HPDE6-E6E7 (cell line): Measurements from ENCODE around the gene KRTAP10-4.
"Not testable (repeated sequence)": the region's sequence is repeated elsewhere in the genome, so short reads cannot be mapped to it uniquely, and the experiment has no call there.

Experiments
- DNase-seq: peaks from one replicate; pipeline ENCODE4 v3.0.0; 2011; ENCODE audit warnings: missing footprints; ENCODE audit errors: extremely low spot score

KRTAP10-4 gene, protein sequence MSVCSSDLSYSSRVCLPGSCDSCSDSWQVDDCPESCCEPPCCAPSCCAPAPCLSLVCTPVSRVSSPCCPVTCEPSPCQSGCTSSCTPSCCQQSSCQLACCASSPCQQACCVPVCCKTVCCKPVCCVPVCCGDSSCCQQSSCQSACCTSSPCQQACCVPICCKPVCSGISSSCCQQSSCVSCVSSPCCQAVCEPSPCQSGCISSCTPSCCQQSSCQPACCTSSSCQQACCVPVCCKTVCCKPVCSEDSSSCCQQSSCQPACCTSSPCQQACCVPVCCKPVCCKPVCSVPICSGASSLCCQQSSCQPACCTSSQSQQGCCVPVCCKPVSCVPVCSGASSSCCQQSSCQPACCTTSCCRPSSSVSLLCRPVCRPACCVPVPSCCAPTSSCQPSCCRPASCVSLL

DNA sequence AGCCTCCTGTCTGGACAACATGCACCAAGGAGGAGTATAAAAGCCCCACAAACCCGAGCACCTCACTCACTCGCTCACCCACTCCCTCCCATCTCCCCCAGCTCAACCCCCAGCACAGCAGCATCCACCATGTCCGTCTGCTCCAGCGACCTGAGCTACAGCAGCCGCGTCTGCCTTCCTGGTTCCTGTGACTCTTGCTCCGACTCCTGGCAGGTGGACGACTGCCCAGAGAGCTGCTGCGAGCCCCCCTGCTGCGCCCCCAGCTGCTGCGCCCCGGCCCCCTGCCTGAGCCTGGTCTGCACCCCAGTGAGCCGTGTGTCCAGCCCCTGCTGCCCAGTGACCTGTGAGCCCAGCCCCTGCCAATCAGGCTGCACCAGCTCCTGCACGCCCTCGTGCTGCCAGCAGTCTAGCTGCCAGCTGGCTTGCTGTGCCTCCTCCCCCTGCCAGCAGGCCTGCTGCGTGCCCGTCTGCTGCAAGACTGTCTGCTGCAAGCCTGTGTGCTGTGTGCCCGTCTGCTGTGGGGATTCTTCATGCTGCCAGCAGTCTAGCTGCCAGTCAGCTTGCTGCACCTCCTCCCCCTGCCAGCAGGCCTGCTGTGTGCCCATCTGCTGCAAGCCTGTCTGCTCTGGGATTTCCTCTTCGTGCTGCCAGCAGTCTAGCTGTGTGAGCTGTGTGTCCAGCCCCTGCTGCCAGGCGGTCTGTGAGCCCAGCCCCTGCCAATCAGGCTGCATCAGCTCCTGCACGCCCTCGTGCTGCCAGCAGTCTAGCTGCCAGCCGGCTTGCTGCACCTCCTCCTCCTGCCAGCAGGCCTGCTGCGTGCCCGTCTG lies at the start of gene KRTAP10-4:
Gene KRTAP10-4 (plus strand): TSS at position 100 of the 827 bp plus-strand sequence. CDS start 30 bp downstream, at position 130.
- not testable (repeated sequence) for DNase-seq

DNA sequence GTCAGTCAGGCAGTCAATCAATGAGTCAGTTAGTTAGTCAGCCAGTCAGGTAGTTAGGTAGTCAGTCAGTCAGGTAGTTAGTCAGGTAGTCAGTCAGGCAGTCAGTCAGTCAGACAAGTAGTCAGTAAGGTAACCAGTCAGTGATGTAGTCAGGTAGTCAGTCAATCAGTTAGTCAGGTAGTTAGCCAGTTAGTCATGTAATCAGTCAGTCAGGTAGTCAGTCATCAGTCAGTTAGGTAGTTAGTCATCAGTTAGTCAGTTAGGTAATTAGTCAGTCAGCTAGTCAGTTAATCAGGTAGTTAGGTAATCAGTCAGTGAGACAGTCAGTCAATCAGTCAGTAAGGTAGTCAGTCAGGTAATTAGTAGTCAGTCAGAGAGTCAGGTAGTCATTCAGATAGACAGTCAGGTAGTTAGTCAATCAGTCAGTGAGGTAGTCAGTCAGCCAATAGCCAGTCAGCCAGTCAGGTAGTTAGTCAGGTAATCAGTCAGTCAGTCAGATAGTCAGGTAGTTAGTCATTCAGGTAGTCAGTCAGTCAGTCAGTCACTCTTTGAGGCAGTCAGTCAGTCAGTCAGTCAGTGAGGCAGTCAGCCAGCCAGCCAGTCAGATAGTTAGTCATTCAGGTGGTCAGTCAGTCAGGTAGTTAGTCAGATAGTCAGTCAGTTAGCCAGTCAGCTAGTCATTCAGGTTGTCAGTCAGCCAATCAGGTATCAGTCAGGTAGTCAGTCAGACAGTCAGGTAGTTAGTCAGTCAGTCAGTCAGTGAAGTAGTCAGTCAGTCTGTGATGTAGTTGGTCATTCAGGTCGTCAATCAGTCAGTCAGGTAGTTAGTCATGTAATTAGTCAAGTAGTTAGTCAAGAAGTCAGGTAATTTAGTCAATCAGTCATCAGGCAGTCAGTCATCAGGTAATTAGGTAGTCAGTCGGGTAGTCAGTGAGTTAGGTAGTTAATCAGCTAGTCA lies 48.8 kb upstream of the KRTAP10-4 start:
- no peak for DNase-seq

DNA sequence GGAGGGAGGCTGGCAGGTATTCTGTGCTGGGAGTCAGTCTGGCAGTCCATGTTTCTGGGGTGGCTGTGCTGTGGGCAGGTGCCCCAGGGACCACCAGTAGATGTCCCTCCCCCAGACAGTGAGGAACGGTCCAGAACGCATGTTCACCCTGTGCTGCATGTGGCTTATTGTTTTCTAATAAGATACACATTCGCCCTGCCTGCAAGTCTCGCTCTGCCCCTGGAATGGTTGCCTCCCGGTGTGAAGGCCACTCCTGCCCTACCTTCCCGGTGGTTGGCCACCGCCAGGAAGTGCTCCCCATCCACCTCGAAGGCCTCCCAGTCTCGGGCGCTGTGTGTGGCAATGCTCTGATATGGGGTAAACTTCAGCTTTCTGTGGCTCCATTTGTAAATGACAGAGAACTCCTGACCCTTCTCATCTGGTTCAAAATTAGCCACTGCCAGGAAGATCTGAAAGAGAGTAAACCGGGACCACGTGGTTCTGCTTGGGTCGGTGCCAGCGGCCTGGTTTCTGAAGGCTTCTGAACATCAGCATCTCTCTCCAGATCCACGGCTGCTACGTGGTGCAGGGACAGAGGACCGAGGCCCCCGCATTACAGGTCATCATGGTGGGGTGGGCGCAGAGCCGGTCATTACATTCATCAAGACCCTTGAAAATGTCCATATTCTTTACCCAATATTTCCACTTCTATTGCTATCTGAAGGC lies 48.0 kb upstream of the KRTAP10-4 start:
- DNase-seq: no peak

DNA sequence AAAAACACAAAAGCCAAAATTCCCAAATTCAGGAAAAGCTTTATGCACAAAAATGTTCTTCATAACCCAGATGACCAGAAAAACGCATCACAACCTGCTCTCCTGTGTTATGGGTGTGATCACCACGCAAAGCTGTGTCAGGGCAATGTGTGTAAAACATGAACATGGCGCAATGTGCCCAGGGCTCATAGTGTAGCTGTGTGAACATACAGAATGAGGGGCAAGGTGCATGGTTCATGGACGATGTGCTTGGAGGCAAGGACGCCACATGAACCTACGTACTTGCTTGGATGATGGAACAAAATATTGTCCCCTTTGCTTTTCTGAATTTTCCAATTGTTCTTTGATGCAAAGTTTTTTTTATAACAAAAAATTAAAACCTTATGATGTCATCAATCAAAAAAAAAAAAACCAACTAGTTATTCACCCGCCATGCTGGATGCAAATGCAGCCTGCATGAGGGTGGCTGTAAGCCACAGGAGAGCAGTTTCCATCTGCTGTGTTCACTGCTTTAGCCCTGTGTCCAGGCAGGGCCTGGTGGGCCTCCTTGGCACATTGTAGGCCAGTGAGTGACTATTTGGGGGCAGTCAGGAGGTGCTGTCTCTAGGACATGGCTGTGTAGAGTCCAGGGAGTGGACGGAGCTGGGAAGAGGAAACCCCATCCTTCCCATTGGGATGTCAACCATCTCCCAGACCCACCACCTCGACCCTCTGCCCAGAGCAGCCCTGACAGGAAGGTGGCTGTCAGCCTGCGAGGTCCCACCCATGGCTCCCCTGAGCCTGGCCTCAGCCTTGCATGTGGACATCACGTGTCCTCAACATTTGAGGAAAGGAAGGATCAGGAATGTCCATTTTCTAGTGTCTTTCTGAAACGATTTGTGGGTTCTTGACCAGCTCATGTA lies 47.2 kb upstream of the KRTAP10-4 start:
- no peak for DNase-seq

DNA sequence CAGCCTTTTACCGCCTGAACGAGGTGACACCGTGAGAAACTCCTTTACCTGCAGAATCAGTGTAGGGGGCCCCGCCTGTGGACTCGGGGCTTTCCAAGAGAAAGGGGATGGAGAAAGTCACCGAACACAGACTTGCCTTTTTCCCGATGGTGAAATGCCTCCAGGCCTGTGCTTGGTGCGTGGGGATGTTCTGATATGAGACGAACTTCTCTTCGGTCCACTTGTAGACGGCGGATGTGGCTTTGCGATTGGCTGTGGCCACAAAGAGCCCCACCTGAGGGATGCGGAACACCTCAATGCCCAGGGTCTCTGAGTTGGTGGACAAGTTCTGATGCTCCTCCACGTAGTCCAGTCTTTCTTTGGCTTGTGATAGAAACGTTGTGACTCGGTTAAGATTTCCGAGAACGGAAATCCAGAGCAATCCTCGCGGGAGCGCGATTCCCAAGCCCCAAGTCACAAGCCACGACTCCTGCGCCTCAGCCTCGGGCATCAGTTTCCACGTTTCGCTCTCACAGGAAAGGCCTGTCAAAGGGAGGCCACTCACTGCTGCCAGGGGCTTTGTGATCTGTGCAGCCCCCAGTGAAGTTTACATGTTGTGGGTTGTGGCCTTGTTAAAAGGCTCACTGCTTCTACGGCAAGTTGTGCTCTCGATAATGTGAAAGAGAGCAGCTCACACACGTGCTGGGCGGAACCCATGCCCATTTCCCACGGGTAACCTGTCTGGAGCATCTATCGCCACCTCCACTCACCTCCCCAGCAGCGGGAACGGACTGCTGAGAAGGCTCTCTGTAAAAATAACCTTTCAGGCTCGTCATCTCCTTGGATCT lies 46.2 kb upstream of the KRTAP10-4 start:
- DNase-seq: no peak

DNA sequence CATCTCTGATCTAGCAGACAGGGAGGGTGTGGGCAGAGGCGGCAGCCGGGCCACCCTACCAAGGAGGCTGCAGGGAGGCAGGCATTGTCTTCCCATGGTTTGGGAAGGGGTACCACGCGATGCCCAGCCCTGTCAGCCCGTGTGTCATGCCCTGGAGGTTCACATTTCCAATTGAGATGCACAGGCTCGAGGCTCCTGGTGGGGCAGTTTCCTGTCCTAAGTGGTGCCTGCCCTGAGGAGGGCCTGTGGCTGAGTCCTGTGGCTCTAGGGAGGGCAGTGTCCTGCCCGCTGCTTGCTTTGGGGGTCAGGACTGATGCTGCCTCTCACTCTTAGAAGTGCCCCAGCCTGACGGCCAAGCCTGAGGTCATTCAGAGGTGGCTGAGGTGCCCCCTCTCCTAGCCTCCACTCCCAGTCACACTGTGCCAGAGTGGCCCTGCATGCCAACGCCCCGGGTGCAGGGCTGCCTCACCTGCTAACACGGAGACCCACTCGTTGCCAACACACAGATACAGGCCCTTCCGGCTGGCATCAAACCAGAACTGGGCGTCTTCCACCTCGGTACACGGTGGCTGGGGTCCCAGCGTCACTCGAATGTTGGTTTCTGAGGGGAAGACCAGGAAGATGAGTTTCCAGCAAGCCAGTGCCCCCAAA lies 45.4 kb upstream of the KRTAP10-4 start:
- no peak for DNase-seq

DNA sequence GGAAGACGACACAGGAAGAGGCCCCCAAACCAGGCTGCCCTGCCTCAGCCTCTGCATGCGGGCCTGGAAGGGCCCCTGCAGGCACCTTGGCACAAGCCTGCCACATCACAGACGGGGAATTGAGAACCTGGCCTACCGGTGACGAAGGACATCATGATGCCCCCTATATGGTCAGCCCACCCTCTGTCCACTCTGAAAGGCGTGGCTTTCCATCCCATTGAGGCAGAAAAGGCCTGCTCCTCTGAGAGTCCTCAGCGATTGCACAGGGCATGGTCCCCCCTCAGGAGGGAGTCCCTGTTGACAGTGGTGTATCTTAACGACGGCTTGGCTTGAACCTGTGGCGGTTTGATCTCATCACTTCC lies 44.9 kb upstream of the KRTAP10-4 start:
- no peak for DNase-seq

DNA sequence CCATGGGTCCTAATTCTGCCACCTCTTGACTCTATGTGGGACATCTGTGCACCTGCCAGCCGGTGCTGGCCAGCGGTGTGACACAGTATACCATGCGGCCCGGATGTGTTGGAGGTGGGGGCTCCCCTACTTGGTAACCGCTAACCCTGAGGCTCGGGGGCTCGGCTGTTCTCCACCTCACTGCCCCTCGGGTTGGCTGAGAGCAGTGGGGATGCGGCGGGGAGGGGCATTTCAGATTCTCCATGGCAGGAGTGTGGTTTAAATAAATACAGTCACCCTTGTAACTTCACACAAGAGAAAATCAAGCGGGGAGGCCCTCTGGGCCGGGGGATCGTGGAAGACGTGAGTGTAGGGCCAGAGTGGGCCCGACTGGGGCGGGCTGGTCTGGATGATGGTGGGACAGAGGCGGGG lies 44.5 kb upstream of the KRTAP10-4 start:
- no peak for DNase-seq

DNA sequence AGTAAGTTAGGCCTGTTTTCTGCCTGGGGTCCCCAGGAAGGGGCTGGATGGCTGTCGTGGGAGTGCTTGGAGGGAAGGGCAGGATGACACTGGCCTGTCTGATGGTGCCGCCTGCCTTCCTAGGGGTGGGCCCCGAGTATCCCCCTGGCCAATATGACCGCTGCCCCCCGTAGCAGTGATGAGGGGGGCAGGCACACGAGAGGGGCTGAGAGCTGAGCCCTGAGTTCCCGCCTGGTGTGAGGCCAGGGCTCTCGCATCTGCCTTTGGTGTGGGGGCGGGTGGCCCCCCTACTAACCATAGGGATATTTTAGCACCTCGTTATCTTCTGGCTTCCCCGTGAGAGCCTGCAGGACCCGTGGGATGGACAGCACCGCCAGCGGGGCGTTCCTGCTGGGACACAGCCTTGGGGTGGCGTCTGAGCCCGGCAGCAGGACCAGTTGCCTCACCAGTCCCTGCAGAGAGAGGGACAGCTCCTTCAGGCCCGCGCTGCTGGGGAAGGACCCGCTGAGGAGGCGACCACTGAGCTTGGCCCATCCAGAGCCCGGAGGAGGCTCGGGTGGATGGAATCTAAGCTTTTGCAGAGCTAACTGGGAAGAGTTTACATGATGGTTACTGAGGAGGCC lies 43.9 kb upstream of the KRTAP10-4 start:
- DNase-seq: no peak

DNA sequence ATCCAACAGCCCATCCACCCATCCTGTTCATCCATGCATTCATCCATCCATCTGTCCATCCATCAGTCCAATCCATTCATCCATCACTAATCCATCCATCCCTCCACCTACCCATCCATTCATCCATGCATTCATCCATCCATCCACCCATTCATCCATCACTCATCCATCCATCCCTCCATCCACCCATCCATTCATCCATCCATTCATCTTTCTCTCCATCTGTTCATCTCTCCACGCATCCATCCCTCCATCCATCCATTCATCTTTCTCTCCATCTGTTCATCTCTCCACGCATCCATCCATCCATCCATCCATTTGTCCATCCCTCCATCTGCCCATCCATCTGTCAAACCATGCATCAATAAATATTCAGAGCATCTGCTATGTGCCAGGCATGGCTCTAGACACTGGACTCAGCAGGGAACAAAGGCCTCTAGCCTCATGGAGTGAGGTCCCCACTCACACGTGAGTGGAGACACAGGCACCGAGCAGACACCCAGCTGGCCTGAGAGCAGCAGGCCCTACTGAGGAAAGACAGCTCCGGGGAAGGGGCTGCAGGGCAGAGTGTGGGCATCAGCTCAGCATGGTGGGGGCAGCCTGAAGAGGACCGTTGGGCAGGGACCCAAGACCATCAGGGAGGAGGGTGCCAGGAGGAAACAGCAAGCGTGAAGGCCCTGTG lies 43.2 kb upstream of the KRTAP10-4 start:
- no peak for DNase-seq

DNA sequence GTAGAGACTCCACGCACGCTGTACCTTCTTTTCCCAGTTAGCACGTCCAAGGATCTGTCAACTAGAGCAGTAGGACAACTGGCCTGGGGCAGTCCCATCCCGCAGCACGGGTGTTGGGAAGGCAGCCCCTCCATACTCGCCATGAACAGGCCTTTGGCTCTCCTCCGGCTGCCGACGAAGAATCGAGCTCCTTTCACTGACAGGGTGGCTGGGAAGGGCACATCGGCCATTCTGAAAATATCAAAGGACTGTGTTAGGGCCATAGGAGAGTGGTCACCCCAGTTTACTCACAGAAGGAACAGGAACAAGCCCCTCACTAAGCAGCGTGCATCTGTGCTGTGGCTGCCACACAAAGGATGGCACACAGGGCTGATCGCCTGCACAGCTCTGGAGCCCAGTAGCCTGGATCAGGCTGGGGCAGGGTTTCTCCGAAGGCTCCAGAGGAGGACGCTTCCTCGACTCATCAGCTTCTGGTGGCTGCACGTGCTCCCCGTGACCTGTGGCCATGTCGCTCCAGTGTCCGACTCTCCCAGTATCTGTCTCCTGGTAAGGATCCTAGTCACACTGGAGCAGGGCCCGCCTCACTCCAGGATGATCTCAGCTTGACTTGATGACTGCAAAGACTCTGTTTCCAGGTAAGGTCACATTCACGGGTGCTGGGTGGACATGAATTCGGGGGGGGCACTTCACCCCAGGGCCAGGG lies 42.5 kb upstream of the KRTAP10-4 start:
- no peak for DNase-seq

DNA sequence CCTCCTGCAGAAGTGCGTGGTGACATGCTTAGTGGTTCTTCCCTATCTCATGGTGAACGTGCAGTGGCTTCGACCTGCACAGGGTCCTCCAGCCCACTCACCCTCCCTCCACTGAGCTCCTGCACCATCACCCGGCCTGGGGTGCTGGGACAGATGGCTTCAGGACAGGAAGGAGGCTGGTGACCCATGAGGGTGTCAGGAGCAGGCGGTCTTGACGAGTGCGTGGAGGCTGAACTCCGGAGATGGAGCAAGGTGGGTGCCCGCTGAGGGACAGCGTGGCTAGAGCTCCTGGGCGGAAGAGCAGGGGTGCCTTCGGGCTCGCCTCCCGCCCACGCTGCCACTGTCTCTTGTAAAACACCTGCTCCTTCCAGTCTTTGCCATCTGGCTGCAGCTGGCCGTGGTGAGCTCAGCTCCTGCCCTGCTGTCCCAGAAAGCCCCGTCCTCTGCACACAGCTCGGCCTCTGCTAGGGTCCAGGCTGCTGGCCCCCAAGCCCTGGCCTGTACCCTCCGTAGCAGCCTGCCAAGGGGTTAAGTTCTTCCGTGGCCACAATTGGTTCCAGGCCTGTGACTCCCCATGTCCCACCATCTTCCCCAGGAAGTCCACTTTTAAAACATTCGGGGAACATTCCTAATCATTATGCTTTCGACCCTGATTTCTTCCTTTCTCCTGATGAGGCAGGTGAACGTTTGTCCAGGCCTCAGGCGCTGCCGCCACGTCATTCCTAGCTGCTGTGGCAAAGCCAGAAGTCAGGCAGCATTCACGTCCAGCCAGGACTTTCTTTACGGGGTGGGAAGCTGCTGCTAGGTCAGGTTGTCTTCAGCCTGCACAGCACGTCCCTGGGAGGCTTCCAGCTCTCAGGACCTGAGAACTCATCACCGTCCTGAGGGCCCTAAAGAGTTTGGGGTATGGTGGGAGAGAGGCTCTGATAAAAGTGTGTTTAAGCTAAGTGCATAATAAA lies 41.6 kb upstream of the KRTAP10-4 start:
- no peak for DNase-seq

DNA sequence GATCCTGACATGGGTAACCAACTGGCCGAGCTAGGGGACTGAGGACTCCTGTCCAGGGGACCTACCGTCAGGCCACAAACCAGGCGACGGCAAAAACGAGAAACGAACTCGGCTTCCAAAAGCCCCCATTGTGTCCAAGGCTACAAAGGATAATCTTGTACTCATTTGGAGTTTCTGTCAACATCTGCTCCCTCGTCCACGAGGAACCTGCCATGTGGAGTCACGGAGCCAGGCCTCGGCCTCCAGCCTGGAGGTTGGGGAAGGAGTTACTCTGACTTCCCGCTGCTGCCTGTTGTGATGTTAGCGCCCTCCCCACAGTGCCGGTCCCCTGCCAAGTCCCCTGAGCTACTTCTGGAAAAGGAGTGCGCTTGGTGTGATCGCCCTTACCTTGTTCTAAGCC lies 40.8 kb upstream of the KRTAP10-4 start:
- DNase-seq: no peak

DNA sequence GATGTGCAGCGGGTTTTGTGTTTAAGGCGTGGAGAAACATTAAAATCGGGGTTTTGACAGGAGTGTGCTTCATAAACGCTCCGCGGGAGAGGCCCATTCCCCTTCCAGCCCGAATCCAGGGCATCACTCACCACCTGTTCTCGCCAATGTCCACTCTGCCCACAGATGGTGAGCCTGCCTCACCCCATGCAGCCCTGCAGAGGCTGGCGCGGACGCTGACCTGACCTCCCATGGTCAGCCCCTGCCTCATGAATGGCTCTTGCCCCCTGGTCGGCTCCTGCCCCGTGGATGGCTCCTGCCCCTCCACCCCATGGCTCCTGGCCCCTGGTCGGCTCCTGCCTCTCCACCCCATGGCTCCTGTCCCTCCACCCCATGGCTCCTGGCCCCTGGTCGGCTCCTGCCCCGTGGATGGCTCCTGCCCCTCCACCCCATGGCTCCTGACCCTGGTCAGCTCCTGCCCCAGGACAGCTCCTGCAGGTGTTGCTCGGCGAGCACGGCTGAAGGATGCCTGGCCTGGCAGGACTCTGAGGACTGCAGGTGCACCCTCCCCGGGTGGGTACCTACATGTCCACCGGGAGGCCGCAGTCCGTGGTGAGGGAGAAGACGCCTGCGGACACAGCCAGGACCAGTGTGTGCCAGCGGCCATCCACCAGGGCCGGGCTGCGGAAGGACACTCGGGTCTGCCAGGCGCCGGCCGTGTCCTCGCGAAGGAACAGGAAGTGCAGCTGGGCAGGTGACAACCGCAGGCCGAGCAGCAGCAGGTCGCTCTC lies 40.2 kb upstream of the KRTAP10-4 start:
- no peak for DNase-seq
